Measurements from ENCODE around the gene KIF3A. TPM values are rescaled to one million over a fixed set of nuclear protein-coding genes. Genes with fewer than 3 reads are reported as not detected.

Gene KIF3A
- 4.8 and 5.2 TPM in 2 replicates for total RNA-seq (2012; rRNA removed)

- Histone ChIP-seq H3K4me1 (ENCODE audit: control insufficient read depth, insufficient read depth, low read length) (peaks cover 8% of the 10 kb centered on the region), H3K9me3 (replicated peaks; ENCODE audit: low read length) (no peaks in the 10 kb centered on the region), H3K4me2 (ENCODE audit: low read length) (peak within 1 kb of the TSS; percentile 89), H3K36me3 (ENCODE audit: insufficient read depth, low read length) (no peaks in the 10 kb centered on the region), H3K9ac (ENCODE audit: low read depth, low read length) (peak within 1 kb of the TSS; percentile 84), H3K4me3 (ENCODE audit: low read length) (peak within 1 kb of the TSS; percentile 94), H3K27me3 (ENCODE audit: control insufficient read depth, insufficient read depth, low read length) (peaks cover 13% of the 10 kb centered on the region)
Observed at GRCh38 chr5:132736853-132737833, at the start of gene KIF3A. Gene KIF3A, minus strand, starts transcription at chr5:132737546. Its CDS starts 127 bp downstream, at chr5:132737419.

- Histone ChIP-seq H3K36me3 (ENCODE audit: insufficient read depth, low read length) (no peaks in the 10 kb centered on the region), H3K4me1 (ENCODE audit: control insufficient read depth, insufficient read depth, low read length) (peaks cover 13% of the 10 kb centered on the region), H3K9me3 (replicated peaks; ENCODE audit: low read length) (no peaks in the 10 kb centered on the region), H3K4me2 (ENCODE audit: low read length) (no peak overlapping the region), H3K4me3 (ENCODE audit: low read length) (no peak overlapping the region), H3K27me3 (ENCODE audit: control insufficient read depth, insufficient read depth, low read length) (no peaks in the 10 kb centered on the region), H3K9ac (ENCODE audit: low read depth, low read length) (no peak overlapping the region)
Observed at GRCh38 chr5:132787076-132787475, 49.7 kb upstream of the KIF3A start.

DNA sequence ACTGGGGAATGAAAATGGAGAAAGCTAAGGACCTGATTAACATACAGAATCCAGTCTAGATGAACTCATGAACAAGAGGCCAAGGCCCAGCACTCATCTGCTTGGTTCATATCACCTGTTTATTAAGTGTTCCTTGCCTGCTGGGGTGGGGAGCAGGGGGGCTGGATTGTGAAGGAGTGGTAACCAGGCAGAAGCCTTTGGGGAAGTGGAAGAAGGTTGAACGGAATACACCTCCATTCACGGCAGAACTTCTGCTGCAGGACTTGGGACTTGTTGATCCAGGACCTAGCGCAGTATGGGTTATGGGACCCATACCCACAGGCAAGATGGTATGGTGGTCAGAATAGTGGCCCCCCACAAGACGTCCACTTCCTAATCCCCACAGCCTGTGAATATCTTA lies 48.5 kb upstream of the KIF3A start:
- H3K4me3 ChIP-seq (ENCODE audit: low read length): no peak overlapping the region
- no peaks in the 10 kb centered on the region for H3K27me3 ChIP-seq (ENCODE audit: control insufficient read depth, insufficient read depth, low read length)
- H3K36me3 ChIP-seq (ENCODE audit: insufficient read depth, low read length): no peaks in the 10 kb centered on the region
- no peak overlapping the region for H3K9ac ChIP-seq (ENCODE audit: low read depth, low read length)
- no peaks in the 10 kb centered on the region for H3K9me3 ChIP-seq (replicated peaks; ENCODE audit: low read length)
- H3K4me1 ChIP-seq (ENCODE audit: control insufficient read depth, insufficient read depth, low read length): peaks cover 17% of the 10 kb centered on the region
- H3K4me2 ChIP-seq (ENCODE audit: low read length): no peak overlapping the region

DNA sequence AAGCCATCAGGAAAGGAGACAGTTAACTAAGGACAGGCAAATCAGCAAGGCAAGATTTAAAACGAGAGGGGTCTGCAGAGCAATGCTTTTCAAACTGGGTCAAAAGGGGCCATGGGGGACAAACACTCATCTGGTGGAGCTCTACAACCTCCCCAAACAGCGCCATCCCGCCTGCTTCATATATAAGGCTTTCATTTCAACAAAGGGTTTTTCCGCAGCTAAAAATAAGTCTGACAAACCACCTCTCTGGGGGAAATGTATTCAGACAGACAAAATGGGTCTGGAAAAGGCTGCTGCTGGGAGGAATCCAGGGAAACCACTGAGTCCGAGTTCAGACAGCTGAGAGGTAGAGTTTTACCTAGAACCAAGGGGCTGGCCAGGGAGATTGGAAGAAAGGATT lies 48.0 kb upstream of the KIF3A start:
- Histone ChIP-seq H3K9ac (ENCODE audit: low read depth, low read length) (no peak overlapping the region), H3K4me2 (ENCODE audit: low read length) (no peak overlapping the region), H3K36me3 (ENCODE audit: insufficient read depth, low read length) (no peaks in the 10 kb centered on the region), H3K4me3 (ENCODE audit: low read length) (no peak overlapping the region), H3K27me3 (ENCODE audit: control insufficient read depth, insufficient read depth, low read length) (no peaks in the 10 kb centered on the region), H3K4me1 (ENCODE audit: control insufficient read depth, insufficient read depth, low read length) (peaks cover 17% of the 10 kb centered on the region), H3K9me3 (replicated peaks; ENCODE audit: low read length) (no peaks in the 10 kb centered on the region)

- H3K9me3 ChIP-seq (replicated peaks; ENCODE audit: low read length): no peaks in the 10 kb centered on the region
- H3K9ac ChIP-seq (ENCODE audit: low read depth, low read length): no peak overlapping the region
- no peaks in the 10 kb centered on the region for H3K36me3 ChIP-seq (ENCODE audit: insufficient read depth, low read length)
- peak overlapping the region; percentile 5 for H3K4me3 ChIP-seq (ENCODE audit: low read length)
- H3K27me3 ChIP-seq (ENCODE audit: control insufficient read depth, insufficient read depth, low read length): no peaks in the 10 kb centered on the region
- H3K4me1 ChIP-seq (ENCODE audit: control insufficient read depth, insufficient read depth, low read length): peaks cover 17% of the 10 kb centered on the region
- peak overlapping the region; percentile 9 for H3K4me2 ChIP-seq (ENCODE audit: low read length)
Observed at GRCh38 chr5:132782101-132782500, 44.8 kb upstream of the KIF3A start.

- no peak overlapping the region for H3K9ac ChIP-seq (ENCODE audit: low read depth, low read length)
- no peaks in the 10 kb centered on the region for H3K36me3 ChIP-seq (ENCODE audit: insufficient read depth, low read length)
- no peaks in the 10 kb centered on the region for H3K27me3 ChIP-seq (ENCODE audit: control insufficient read depth, insufficient read depth, low read length)
- H3K4me3 ChIP-seq (ENCODE audit: low read length): no peak overlapping the region
- peaks cover 16% of the 10 kb centered on the region for H3K4me1 ChIP-seq (ENCODE audit: control insufficient read depth, insufficient read depth, low read length)
- H3K4me2 ChIP-seq (ENCODE audit: low read length): no peak overlapping the region
- no peaks in the 10 kb centered on the region for H3K9me3 ChIP-seq (replicated peaks; ENCODE audit: low read length)
Observed at GRCh38 chr5:132781029-132781428, 43.7 kb upstream of the KIF3A start.

GRCh38 chr5:132780577-132780976 lies 43.2 kb upstream of the KIF3A start:
- Histone ChIP-seq H3K27me3 (ENCODE audit: control insufficient read depth, insufficient read depth, low read length) (no peaks in the 10 kb centered on the region), H3K9ac (ENCODE audit: low read depth, low read length) (no peak overlapping the region), H3K9me3 (replicated peaks; ENCODE audit: low read length) (no peaks in the 10 kb centered on the region), H3K36me3 (ENCODE audit: insufficient read depth, low read length) (no peaks in the 10 kb centered on the region), H3K4me2 (ENCODE audit: low read length) (no peak overlapping the region), H3K4me3 (ENCODE audit: low read length) (no peak overlapping the region), H3K4me1 (ENCODE audit: control insufficient read depth, insufficient read depth, low read length) (peaks cover 19% of the 10 kb centered on the region)

- Histone ChIP-seq H3K4me2 (ENCODE audit: low read length) (no peak overlapping the region), H3K9me3 (replicated peaks; ENCODE audit: low read length) (no peaks in the 10 kb centered on the region), H3K4me1 (ENCODE audit: control insufficient read depth, insufficient read depth, low read length) (peaks cover 25% of the 10 kb centered on the region), H3K9ac (ENCODE audit: low read depth, low read length) (no peak overlapping the region), H3K27me3 (ENCODE audit: control insufficient read depth, insufficient read depth, low read length) (no peaks in the 10 kb centered on the region), H3K4me3 (ENCODE audit: low read length) (no peak overlapping the region), H3K36me3 (ENCODE audit: insufficient read depth, low read length) (no peaks in the 10 kb centered on the region)
Observed at GRCh38 chr5:132779961-132780360, 42.6 kb upstream of the KIF3A start.

- no peaks in the 10 kb centered on the region for H3K36me3 ChIP-seq (ENCODE audit: insufficient read depth, low read length)
- no peaks in the 10 kb centered on the region for H3K9me3 ChIP-seq (replicated peaks; ENCODE audit: low read length)
- H3K4me1 ChIP-seq (ENCODE audit: control insufficient read depth, insufficient read depth, low read length): peaks cover 36% of the 10 kb centered on the region
- H3K4me2 ChIP-seq (ENCODE audit: low read length): no peak overlapping the region
- H3K9ac ChIP-seq (ENCODE audit: low read depth, low read length): no peak overlapping the region
- no peaks in the 10 kb centered on the region for H3K27me3 ChIP-seq (ENCODE audit: control insufficient read depth, insufficient read depth, low read length)
- no peak overlapping the region for H3K4me3 ChIP-seq (ENCODE audit: low read length)
Observed at GRCh38 chr5:132778856-132779255, 41.5 kb upstream of the KIF3A start.

DNA sequence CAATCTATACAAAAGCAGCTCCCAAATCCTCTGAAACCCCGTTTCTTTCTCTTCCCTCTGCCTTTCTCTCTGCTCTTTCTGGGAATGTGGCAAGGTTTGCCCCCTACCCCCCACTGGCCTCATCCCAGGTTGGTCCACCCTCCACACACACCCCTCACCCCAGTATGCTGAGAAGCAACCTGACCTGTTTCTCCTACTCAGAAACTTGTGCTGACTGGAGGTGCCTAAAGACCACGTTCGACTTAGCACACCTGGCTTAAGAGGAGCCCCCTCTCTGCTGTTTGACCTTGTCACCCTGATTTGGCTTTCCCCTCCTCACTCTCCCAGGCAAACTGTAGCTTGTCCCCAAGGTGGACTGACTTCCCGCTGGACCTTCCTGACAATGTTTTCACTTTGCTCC lies 40.8 kb upstream of the KIF3A start:
- H3K27me3 ChIP-seq (ENCODE audit: control insufficient read depth, insufficient read depth, low read length): no peaks in the 10 kb centered on the region
- peak overlapping the region; percentile 82 for H3K9ac ChIP-seq (ENCODE audit: low read depth, low read length)
- H3K4me1 ChIP-seq (ENCODE audit: control insufficient read depth, insufficient read depth, low read length): peaks cover 37% of the 10 kb centered on the region
- H3K4me2 ChIP-seq (ENCODE audit: low read length): peak overlapping the region; percentile 97
- peak overlapping the region; percentile 84 for H3K4me3 ChIP-seq (ENCODE audit: low read length)
- no peaks in the 10 kb centered on the region for H3K9me3 ChIP-seq (replicated peaks; ENCODE audit: low read length)
- H3K36me3 ChIP-seq (ENCODE audit: insufficient read depth, low read length): no peaks in the 10 kb centered on the region

- Histone ChIP-seq H3K36me3 (ENCODE audit: insufficient read depth, low read length) (no peaks in the 10 kb centered on the region), H3K9ac (ENCODE audit: low read depth, low read length) (peak within 1 kb of the TSS; percentile 82), H3K4me3 (ENCODE audit: low read length) (peak within 1 kb of the TSS; percentile 84), H3K9me3 (replicated peaks; ENCODE audit: low read length) (no peaks in the 10 kb centered on the region), H3K4me1 (ENCODE audit: control insufficient read depth, insufficient read depth, low read length) (peaks cover 37% of the 10 kb centered on the region), H3K4me2 (ENCODE audit: low read length) (peak within 1 kb of the TSS; percentile 97), H3K27me3 (ENCODE audit: control insufficient read depth, insufficient read depth, low read length) (no peaks in the 10 kb centered on the region)
Observed at GRCh38 chr5:132777209-132778069, 40.1 kb upstream of the KIF3A start, which contains the start of gene SEPTIN8. Gene SEPTIN8, minus strand, starts transcription at chr5:132777239. Its CDS starts 102 bp downstream, at chr5:132777137.
